ENCODE data around the gene CARMIL3.

- TF ChIP-seq, protein P1, sequence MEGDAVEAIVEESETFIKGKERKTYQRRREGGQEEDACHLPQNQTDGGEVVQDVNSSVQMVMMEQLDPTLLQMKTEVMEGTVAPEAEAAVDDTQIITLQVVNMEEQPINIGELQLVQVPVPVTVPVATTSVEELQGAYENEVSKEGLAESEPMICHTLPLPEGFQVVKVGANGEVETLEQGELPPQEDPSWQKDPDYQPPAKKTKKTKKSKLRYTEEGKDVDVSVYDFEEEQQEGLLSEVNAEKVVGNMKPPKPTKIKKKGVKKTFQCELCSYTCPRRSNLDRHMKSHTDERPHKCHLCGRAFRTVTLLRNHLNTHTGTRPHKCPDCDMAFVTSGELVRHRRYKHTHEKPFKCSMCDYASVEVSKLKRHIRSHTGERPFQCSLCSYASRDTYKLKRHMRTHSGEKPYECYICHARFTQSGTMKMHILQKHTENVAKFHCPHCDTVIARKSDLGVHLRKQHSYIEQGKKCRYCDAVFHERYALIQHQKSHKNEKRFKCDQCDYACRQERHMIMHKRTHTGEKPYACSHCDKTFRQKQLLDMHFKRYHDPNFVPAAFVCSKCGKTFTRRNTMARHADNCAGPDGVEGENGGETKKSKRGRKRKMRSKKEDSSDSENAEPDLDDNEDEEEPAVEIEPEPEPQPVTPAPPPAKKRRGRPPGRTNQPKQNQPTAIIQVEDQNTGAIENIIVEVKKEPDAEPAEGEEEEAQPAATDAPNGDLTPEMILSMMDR (conservative IDR thresholded peaks at IDR 0.05; ENCODE audit: low read length): no peak
- TF ChIP-seq EZH2phosphoT487 (IDR thresholded peaks at IDR 0.05; ENCODE audit: borderline replicate concordance, low read depth, low read length): no peak
These were observed 51.6 kb downstream of the CARMIL3 start for GRCh38 chr14:24103451-24103850.

Measured in OCI-LY7 (cell line).